DMS153 (cell line): ENCODE data around the gene DCAF6.

ENCODE experiments used
- DNase-seq: peaks from one replicate; lab custom pipeline; 2025; lab: John Stamatoyannopoulos, UW

Gene DCAF6

DNA sequence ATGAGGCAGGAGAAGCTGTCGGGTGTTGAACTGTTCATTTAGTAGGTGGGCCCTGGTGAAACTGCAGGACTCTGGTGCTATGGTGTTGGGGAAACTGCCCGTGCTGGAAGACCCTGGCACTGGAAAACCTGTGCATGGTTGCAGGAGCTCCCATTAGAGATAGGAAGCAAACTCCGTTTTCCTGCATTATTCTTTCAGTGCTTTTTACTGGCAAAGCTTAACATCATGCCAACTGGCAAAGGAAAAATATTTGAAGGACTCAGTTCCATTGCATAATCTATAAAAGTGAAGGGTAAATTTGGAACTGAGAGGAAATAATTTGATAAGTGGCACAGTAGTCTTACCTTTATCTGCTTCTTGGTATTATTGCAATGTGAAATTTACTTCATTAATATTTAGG is 32.1 kb downstream of the DCAF6 start:
- no peak for DNase-seq

DNA sequence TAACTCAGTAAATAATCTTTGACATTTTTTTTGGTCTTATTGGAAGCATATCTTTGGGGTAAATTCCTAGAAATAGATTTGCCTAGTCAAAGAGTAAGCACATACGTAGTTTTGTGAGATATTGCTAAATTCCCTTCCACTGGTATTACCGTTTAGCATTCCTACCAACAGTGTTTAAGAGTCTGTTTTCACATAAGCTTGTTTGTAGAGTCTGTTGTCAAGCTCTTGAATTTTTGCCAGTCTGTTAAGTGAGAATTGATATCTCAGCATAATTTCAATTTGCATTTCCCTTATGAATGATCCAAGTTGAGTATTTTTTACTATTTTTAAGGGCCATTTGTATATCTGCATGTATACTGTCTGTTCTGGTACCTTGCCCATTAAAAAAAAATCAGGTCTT is 37.3 kb downstream of the DCAF6 start:
- DNase-seq: no peak

DNA sequence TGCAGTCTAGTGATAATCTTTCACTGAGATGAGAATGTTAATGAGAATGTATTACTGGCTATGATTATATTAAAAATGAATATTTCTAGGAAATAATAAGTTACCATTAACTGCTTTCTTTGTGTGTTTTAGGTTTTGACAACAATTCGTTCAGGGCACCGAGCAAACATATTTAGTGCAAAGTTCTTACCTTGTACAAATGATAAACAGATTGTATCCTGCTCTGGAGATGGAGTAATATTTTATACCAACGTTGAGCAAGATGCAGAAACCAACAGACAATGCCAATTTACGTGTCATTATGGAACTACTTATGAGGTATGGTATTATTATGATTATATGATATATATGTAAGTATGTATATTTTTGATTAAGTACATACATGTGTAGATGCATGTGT is 38.2 kb downstream of the DCAF6 start:
- no peak for DNase-seq

DNA sequence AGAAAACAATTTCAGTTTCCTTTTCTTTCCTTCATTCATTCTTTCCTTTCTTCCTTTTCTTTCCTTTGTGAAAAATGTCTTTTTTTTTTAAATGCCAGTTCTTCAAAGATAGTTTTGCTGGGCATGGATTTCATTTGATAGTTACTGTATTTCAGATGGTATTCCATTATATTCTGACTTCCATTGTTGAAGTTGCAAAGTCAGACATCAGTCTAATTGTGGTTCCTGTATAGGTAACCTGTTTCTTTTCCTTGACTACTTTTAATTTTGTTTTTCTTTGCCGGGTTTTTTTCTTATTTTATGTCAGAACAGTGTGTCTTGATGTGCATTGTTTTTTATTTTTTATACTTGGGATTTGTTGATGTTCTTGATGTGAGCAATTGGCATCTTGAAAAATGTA is 40.8 kb downstream of the DCAF6 start:
- DNase-seq: no peak

DNA sequence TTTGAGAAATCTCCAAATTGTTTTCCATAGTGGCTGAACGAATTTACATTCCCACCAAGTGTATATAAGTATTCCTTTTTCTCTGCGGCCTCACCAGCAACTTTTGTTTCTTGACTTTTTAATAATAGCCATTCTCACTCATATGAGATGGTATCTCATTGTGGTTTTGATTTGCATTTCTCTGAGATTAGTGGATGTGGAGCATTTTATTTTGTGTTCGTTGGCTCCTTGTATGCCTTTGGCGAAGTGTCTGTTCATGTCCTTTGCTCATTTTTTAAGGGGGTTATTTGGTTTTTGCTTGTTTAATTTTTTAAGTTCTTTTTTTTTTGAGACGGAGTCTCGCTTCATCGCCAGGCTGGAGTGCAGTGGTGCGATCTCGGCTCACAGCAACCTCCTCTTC is 45.5 kb downstream of the DCAF6 start:
- DNase-seq: no peak

DNA sequence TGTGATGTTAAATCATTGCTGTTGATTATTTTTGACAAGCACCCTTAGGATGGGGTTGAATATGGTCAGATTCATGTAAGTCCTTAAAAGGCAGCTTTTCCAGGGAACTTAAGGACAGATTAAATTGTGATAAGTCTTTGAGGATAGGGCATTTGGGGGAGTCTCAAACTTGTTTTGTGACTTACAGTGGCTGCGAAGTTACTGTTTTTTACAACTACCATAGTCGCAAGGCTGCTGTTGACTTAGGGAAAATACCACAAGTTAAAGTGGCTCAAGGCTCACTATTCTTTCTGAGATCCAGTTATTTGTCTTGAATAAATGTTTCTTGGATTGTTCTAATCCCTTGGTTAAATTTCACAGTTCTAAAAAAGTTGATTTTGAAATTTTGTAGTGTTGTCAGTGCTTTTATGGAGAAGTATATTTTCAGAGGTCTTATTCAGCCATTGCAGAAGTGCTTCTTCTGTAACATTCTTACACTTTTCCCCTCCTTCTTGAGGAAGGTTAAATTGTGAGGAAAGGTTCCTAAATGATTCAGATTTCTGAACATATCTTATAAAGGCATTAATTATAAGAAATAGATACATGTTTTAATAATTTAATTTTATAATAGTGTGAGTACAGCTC is 47.4 kb downstream of the DCAF6 start:
- DNase-seq: no peak

DNA sequence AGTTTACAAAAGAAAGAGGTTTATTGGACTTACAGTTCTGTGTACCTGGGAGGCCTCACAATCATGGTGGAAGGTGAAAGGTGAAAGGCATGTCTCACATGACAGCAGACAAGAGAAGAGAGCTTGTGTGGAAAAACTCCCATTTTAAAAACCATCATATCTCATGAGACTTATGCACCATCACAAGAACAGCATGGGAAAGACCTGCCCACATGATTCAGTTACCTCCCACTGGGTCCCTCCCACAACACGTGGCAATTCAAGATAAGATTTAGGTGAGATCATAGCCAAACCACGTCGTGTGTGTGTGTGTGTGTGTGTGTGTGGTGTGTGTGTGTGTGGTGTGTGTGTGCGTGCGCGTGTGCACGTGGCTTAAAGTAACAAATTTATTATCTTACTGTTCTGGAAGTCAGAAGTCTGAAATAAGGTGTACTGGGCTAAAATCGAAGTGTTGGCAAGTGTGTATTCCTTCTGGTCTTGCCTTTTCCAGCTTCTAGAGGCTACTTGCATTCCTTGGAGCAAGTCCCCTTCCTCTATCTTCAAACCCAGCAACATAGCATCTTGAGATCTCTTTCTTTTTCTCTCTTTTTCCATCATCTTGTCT is 48.5 kb downstream of the DCAF6 start:
- no peak for DNase-seq

DNA sequence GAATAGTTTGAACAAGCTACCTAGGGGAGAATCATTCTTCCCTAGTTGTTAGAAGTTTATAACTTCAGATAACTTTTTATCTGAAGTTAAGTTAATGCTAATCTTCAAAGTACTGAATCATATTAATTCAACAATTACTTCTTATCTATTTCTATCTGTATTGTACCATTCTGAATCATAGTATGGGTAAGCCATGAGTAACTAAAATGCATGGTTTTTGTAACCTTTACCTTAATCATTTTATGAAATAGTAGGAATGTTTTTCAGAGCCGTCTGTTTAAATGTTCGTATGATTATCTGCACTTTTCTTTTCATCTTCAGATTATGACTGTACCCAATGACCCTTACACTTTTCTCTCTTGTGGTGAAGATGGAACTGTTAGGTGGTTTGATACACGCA is 50.7 kb downstream of the DCAF6 start:
- DNase-seq: no peak

DNA sequence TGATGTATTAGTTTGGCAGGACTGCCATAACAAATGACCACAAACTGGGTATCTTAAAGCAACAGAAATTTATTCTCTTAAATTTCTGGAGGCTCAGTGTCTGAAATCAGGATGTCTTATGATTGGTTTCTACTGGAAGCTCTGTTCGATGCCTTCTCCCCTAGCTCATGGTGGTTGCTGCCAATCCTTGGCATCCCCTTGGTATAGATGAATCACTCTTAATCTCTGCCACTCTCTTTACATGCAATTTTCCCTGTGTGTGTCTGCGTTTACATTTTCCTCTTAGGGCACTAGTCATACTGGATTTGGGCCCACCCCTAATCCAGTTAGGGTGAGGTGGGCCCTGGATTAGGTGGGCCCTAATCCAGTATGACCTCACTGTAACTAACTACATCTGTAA is 55.1 kb downstream of the DCAF6 start:
- DNase-seq: no peak

DNA sequence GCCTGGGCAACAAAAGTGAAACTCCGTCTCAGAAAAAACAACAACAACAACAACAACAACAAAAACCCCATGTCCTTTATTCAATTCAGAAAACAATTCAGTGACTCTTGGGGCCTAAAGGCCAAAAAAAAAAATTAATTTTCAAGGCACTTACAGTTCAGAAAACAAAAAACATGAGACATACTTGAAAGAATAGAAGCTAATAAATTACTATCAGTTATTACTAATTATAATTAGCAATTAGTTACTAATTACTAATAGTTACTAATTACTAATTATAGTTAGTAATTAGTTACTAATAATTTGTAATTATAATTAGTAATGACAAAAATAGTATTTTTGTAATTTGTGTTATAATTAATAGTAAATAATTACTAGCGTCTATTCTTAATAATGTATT is 57.2 kb downstream of the DCAF6 start:
- no peak for DNase-seq

DNA sequence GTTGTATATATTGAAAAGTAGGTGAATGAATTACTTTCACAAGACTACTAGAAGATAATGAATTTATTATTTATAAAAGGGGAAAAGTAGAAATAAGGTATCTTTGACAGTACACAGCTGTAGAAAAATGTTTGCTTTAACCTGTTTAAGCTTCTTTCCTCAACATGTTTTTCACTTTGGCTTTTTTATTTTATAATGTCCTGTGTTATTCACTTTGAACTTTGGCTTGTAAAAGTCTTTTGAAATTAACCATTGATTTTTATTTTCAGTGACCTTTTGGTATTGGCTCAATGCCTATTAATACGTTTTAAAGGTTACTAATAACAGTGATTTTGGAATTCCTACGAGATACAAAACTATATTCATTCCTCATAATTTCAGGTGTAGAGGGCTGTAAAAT is 58.1 kb downstream of the DCAF6 start:
- DNase-seq: no peak

DNA sequence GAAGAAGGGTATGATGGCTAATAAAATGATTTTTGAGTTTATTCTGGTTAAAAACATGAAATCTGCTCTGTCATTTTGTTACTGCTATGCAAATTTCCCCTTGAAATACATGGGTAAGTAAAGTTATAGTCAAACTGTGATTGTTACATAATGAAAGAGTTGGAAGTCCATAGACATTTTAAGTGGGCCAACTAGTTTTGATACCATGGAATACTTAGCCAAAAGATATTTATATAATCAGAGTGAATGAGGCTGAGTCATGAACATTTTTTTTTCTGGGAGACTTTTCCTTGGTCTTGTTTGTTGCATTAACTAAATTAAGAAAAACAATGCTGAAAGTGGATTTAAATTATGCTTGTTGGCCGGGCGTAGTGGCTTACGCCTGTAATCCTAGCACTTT is 58.6 kb downstream of the DCAF6 start:
- no peak for DNase-seq

DNA sequence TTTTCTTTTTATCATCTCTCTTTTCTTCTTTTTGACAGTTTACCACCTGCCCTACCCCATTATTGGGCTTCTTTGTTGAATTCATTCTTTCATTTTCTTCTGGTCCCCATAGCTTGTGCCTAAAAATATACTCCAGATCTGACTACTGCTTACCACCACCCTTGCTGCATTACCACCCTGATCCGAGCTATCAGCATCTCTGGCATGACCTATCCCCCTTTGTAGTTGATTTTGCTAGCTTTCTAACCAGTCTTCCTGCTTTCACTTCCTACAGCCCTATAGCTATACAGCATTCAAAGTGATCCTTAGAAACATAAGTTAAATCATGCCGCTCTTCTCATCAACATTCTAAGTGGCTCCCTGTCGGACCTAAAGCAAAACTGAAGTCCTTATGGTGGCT is 59.8 kb downstream of the DCAF6 start:
- no peak for DNase-seq

DNA sequence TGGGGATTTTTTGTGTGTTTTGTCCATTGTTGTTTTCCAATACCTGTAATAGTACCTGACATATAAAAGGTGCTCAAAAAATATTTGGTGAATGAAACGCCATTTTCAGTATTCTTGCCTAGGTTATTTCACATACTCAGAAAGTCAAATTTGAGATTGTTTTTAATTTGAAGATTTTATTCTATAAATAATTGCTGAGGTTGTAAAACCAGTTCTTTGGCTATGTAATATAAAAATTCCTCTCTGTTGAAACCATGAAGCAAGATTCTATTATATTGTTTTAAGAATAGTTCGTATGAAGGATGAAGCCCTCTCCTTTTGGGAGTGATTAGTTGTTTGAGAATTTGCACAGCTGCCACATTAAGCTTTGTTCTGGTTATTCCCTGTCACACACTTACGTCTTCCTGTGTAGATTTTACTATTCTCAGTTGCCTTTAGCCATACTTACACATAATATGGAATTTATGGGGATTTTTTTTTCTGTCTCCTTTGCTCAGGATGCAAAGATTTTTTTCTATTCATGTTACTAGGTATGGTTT is 60.6 kb downstream of the DCAF6 start:
- DNase-seq: no peak

DNA sequence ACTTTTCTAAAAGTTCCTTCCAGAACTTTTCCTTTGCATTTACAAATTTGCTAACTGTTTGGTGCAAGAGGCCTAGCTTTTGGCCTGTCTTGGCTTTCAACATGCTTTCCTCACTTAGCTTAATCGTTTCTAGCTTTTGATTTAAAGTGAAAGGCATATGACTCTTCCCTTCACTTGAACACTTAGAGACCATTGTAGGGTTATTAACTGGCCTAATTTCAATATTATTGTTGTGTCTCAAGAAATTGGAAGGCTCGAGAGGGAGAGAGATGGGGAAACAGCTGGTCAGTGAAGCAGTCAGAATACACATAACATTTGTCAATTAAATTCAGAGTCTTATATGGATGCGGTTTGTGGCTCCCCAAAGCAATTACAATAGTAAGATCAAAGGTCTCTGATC is 63.4 kb downstream of the DCAF6 start:
- no peak for DNase-seq

DNA sequence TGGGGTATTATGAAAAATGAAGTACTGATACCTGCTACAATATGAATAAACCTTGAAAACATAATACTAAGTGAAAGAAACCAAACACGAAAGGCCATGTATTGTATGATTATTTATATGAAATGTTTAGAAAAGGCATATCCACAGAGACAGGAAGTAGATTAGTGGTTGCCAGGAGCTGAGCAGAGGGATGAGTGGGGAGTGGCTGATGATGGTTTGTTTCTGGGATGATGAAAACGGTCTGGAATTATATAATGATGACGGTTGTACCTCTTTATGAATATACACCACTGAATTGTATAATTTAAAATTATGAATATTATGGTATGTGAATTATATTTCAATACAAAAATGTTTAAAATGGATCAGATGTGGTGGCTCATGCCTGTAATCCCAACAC is 64.2 kb downstream of the DCAF6 start:
- no peak for DNase-seq

DNA sequence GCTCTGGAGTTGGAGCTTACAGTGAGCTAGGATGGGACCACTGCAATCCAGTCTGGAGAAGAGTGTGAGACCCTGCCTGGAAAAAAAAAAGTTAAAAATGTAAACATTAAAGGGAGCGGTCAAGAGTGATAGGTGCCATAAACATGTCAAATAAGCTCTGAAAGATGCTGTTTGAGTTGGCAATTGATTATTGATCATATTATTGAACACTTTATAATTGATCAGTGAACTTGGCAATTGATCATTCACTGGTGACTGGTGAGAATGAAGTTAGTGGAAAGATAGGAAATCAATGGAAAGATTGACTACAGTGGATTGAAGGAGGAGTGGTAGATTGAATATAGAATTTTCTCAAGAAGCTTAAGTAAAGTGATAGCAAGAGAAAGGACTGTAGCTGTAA is 64.7 kb downstream of the DCAF6 start:
- no peak for DNase-seq

DNA sequence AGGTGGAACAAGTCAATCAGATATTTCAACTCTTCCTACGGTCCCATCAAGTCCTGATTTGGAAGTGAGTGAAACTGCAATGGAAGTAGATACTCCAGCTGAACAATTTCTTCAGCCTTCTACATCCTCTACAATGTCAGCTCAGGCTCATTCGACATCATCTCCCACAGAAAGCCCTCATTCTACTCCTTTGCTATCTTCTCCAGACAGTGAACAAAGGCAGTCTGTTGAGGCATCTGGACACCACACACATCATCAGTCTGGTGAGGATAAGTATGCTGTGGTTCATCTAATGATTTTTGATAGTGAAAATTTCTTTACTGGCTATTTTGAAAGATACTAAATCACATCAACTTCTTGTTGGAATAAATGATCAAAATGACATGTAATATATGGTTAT is 68.0 kb downstream of the DCAF6 start:
- no peak for DNase-seq

DNA sequence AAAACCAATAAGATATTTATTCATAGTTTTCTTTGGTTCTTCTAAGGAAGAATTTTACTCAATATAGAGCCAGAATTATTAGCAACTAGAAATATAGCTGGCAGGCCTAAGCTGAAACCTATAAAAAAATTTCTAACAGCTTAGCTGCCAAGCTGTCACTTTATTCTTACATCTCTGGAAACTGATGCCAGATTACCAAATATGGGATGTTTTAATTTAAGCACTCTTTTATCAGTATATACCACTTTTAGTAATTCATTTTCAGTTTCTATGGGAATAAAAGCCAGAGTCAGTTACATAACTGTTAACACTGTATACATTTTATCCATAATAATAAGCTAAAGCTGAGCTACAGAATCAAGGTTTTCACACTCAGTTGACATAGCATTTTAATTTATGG is 69.0 kb downstream of the DCAF6 start:
- no peak for DNase-seq

DNA sequence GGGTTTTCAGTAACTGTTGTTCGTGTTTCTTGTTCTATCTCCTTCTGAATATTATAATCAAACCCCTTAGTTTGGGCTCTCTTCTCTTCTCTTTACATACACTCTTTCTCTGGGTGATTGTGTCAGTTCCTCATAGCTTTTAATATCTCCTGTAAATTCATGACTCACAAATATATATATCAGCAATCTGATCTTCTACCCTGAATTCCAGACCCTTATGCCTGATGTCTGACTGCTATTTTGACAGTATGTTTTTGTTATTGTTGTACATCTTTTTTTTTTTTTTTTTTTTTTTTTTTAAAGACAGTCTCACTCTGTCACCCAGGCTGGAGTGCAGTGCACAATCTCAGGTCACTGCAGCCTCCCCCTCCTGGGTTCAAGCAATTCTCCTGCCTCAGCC is 71.2 kb downstream of the DCAF6 start:
- no peak for DNase-seq

DNA sequence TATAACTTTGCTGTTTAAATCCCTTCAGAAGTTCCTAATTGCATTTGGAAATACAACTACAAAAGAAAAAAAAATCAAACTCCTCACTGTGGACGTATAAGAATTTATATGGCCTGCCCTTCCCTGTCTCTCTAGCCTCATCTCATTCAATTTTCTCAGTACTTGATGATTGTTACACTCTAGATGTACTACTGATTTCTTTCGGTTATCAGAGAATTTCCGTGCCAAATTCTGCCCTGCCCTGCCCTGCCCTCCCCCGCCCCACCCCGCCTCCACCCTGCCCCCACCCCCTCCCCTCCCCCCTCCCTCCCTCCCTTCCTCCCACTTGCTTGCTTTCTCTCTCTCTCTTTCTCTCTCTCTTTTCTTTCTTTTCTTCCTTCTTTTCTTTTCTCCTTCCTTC is 72.1 kb downstream of the DCAF6 start:
- no peak for DNase-seq

DNA sequence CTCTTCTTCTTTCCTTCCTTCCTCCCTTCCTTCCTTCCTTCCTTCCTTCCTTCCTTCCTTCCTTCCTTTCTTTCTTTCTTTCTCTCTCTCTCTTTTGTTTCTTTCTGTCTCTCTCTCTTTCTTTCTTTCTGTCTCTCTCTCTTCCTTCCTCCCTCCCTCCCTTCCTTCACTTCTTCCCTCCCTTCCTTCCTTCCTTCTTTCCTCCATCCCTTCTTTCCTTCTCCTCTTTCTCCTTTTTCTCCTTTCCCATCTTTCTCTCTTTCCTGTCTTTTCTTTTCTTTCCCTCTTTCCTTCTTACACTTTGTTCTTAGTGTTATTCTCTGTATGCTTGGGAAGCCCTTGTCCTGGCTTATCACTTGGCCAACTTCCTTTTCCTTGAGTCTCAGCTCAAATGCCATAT is 72.8 kb downstream of the DCAF6 start:
- no peak for DNase-seq

DNA sequence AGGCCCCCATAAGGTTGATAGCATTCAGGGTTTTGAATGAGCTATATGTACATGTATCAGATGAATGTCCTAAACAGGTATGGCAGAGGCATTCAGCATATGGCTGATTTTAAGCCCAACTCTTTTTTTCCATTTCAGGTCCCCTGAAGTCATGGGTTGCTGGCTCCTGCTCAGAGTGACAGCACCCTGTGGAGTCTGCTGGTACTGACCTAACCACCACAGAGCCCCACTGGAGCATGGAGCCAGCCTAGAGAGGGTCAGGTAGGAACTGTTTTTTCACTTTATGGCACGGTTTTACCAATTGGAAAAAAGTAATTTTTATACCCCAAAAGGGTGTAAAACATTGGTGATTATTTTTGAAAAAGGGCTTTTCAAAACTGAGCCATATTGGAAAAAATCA is 82.9 kb downstream of the DCAF6 start:
- DNase-seq: no peak

DNA sequence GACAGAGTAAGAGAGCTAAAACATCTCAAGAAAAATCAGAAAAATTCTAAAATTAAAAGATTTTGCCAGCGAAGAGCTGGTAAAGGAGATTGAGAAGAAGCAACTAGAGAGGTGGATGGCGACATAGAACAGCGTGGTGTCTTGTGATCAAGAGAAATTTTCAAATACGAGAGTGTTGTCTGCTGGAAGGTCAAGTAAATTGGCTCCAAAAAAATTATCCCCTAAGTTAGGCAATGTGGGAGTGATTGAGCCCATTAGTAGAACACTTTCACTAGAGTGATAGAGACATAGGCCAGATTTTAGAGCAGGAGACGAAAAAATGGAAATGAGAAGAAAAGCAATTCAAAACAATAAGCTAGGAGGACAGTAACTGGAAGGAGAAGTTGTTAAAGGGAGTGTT is 94.7 kb downstream of the DCAF6 start:
- DNase-seq: no peak
